ENCODE results near the gene UBAP2L.
A peak's percentile ranks its signal among the peaks of the same experiment; 100 is the strongest.
"Not testable (repeated sequence)": the region's sequence is repeated elsewhere in the genome, so short reads cannot be mapped to it uniquely, and the experiment has no call there.

Gene UBAP2L

DNA sequence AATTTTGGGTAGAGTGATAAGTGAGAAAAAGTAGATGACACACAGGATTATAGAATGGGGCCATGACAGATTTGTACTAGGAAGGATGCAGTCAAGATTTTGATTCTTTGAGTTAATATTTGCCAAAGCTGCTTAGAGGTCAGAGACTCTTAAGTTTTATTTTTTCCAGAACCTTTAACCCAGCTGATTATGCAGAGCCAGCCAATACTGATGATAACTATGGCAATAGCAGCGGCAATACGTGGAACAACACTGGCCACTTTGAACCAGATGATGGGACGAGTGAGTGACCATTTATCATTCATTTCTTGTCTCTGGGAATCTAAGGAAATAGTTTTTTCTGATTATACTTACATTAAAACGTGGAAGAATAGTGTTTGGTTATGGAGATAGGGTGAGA, 16.1 kb downstream of the UBAP2L start:
- no peak for DNase-seq
- intact Hi-C loops (cut with DNase I), result no loop called here

DNA sequence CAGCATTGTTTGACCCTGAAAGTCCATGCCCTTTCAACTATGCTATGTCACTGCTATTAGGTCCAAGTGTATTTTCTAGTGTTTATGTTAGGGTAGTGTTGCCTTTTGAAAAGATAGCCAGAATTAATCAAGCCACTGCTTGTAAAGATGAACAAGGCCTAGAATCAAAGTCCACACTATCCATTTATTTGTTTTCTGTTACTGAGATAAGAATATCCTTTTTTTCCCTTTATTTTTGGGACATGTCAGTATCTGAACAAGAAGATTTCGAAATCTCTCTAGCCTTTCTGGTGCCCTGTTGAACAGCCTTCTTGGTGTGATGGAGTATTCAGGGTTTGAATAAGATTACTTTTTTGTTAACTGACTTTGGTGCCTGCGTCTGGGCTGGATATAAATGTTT, 16.7 kb downstream of the UBAP2L start:
- intact Hi-C loops (cut with DNase I), result no loop called here
- DNase-seq, result no peak

DNA sequence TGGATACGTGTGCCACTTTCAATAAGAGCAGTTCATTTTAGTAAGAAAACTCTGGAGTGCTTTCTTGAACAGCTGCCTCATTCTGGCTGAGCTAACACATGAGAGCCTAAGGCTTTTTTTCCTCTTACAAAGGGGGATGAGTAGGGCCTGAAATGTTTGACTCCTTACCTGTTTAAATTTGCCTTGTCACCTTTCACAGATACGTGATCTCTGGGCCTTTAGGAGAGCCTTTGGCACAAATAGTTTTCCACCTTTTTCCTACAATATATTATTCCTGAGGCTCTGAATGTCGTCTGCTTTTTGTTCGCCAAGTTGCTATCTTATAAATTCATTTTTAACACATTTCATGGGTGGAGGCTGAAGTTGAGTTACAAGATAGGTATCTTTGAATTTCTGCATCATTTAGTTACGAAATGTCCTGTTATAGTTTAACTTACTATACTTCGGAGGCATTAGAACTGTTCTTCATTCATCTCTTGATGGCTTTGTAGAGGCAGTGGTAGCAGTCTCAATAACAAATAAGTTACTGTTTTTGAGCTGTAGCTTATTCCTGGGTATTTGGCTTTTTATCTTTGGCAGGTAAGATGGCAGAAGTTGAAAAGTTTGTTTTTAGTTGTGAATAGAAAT, 17.2 kb downstream of the UBAP2L start:
- intact Hi-C loops (cut with DNase I), result no loop called here
- no peak for DNase-seq

DNA sequence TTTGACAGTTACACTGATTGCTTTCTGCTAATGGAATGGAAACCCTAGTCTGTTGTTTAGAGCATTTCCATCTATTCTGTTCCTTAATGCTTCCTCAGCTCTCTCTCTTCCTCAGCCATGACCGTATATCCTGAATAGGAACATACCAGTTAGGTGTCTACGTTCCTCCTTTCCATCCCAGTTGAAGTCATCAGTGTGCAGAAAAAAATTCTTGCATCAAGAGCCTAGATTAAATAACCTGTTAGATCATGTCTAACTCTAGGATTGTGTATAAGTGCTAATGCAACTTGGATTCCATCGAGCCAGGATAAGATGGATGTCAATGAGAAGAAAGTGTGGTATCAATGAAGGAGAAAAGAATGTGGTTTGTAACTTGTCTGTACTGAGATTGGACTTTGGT, 18.7 kb downstream of the UBAP2L start:
- intact Hi-C loops (cut with DNase I), result no loop called here
- DNase-seq, result no peak

DNA sequence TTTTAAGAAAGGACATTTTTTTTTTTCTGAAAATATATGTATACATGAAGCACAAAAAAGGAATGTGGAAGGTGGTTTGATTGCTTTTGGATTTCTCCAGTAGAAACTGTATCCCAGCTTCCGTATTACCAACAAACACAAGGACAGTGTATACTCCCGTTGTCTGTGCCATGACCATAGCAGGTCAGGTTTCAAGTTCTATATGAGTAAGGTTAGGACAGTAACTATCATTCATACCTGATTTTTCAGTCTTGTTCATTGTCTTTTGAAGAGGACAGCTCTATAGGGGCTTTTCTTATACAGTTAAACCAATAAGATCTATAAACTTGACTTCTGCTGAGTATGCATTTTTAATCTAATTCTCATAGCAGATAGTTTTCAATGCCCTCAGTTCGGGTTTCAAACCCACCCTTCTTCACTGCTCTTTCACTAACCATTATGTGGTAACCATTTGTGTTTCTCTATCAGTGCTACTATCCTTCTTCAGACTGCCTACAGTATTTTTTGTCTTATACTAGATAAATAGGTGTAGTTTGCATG, 19.6 kb downstream of the UBAP2L start:
- intact Hi-C loops (cut with DNase I), result no loop called here
- DNase-seq, result no peak

DNA sequence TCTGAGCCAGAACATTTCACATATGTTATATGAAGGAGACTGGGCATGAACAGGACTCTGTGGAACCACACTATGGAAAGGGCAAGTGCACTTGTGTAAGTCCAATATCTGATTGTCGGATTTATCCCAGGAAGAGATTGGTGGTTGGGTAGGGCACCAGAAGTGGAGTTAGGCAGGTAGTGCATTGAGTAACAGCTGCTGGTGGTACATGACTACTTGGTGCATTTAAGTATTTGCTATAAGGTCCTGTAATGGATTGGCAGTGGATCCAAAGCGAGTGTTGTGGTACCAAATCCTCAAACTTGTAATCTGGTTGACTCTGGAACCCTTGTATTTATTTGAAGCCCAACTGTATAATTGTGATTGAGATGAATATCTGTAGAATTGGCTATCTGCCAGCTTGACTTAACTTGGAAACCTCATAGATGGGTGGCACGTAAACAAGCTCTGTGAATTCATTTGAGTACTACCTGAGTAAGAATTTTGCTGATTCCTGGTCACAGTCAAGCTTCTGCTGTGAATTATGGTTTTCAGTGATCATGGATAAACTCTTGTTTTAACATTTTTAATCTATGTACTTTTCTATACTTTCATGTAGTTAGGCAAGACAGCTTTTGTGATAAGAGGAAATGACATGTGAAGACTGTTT, 21.1 kb downstream of the UBAP2L start:
- no peak for DNase-seq
- intact Hi-C loops (cut with DNase I), result no loop called here

DNA sequence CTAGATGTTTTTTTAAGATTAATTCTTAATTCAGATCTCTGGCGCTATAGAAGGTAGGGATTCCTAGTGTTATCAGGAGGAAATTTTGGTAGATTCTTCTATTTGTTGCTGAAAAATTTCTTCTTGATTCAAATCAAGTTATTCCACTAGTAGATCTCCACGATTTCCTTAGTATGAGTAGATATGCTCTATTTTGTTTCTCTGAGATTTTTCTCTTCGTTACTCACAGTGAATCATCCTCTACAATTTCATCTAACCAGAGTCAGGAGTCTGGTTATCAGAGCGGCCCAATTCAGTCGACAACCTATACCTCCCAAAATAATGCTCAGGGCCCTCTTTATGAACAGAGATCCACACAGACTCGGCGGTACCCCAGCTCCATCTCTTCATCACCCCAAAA, 32.9 kb downstream of the UBAP2L start:
- no peak for DNase-seq
- intact Hi-C loops (cut with DNase I), result no loop called here

DNA sequence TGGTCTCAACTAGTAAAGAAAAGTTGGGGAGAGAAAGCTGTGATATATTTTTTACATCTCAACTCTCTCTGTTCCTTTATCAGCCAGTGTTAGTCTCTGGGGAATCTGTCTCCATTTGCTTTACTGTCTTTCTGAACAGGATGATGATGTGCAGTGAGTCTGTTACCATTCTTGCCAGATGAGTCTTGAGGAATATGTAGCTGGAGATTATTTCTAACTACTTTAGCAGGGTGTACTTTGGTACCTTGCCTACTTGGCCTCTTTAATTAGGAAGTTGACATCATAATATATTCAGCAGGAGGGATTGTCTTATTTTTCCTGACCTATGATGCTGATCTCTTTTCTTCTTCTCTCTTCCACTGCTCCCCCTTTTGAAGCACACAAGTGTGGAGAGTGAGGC, 35.9 kb downstream of the UBAP2L start:
- intact Hi-C loops (cut with DNase I), result no loop called here
- no peak for DNase-seq

DNA sequence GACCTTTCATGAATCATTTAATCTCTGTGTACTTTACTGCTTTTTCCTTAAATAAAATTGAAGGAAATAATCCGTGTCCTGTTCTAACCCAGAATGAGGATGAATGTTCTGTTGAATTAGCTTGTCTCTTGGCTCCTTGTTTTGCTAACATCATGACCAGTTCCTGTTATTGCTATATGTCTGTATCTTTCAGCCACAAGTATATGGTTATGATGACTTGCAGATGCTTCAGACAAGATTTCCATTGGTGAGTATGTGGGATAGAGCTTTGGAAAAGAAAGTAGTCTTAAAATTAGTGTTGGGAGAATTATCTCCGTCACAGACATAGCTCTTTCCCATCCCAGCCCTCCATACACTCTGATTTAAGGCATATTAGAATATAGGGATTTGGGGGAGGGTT, 38.0 kb downstream of the UBAP2L start:
- no peak for DNase-seq
- intact Hi-C loops (cut with DNase I), result no loop called here

DNA sequence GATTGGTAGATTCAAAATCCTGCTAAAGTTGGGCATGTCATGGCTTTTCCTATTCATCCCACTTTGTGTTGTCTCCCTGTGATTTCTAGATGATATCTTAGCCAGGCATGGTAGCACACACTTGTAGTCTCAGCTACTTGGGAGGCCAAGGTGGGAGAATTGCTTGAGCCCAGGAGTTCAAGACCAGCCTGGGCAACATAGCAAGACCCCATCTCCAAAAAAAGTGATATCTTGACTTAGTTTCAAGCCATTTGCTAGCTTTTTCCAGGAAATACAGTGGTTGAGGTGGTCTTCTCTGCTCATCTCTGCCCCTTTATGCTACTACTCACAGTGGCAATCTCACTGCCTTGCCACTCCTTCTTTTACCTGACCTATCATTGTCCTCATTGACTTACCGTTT, 39.4 kb downstream of the UBAP2L start:
- DNase-seq, result no peak
- intact Hi-C loops (cut with DNase I), result no loop called here

DNA sequence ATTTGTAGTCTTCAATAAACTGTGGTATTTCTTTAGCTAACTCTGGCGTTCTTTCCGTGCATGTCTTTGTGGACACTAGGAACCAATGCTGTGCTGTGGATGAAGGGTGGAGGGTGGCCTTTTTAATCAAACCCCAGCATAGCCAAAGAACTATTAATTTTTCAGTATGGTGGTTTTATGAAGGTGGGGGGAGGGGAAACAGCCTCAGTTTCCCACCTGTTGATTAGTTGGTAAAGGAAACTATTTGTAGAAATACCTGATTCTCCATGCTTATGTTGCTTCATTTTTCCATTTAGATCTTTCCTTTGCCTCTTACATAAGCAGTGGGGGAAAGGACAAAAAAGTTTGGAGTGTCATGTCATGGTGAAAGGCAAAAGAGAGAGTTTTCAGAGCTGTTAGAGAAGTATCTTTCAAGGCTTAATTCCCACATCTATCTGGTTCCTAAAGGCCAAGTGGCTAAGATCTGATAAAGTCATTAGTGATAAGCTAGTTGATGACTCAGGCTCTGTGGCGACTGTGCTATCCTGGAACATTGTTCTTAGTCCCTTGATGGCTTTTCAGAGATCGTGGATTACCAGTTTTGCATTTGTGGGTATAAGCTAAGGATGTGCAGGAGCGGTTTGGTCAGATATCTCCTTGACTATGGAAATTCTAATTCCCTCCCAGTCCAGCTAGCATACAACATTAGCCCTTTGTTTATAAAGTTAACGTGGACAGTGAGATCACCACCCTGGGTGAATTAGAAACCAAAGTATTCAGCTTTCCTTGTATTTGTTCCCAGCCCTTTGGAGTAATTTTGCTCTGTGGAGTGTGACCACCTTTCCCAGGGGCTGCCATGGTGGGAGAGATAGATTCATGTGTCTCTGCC, 42.9 kb downstream of the UBAP2L start:
- intact Hi-C loops (cut with DNase I), result no loop called here
- no peak for DNase-seq

DNA sequence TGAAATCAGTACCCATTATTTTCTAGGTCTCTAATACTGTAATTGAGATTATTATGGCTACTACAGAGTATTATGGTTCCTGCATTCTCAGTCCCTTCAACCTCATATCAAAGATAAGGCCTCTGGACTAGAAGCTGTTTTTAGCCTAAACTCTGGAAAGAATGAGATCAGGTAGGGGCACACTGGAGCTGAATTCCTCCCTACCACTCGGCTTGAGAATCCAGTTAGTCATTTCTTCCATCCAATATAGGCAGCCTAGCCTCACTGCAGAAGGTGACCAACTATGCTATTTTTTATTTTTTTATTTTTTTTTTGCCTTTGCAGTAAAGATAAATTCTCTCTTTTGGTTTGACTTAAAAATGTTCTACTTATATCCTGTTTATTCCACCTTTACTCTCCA, 43.7 kb downstream of the UBAP2L start:
- intact Hi-C loops (cut with DNase I), result no loop called here
- no peak for DNase-seq

DNA sequence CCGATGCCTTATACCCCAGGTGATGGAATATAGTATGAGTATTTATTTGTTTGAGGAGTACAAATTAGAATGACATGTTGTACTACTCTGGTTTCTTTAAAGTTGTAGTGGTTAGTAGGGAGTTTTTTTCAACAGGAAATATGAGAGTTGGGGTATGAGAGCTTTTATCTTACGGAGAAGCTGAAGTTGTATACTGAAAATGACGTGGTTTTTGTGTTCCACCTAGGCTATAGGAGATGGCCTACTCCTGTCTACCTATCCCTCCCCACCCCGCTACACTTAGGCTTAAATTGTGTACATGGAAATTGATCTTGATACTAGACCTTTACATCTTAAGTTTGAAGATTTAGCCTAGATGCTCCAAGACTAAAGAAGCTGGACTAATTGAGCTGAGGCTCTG, 44.8 kb downstream of the UBAP2L start:
- DNase-seq, result no peak
- intact Hi-C loops (cut with DNase I), result no loop called here

DNA sequence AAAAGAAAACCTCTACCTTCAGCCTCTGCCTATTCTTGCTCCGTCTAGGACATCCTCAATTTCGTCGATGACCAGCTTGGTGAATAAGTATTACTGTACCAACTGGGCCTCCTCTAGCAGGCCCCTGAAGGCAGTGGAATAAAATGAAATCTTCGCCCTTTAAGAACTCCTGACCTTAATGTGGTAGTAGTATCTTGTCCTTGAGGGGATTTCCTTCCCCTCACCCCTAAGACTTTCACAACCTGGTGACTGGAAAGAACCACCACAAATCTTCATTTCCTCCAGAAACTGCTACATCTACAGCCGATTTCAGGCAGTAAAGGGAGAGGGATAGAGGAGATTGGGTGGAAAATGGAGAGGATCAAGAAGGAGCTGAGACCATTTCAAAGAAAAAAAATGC, 50.1 kb downstream of the UBAP2L start:
- no peak for DNase-seq
- intact Hi-C loops (cut with DNase I), result loop anchor here (5.0 kb wide), 2 partner anchors 49 to 74 kb away; partner anchors contain the start of gene UBAP2L

DNA sequence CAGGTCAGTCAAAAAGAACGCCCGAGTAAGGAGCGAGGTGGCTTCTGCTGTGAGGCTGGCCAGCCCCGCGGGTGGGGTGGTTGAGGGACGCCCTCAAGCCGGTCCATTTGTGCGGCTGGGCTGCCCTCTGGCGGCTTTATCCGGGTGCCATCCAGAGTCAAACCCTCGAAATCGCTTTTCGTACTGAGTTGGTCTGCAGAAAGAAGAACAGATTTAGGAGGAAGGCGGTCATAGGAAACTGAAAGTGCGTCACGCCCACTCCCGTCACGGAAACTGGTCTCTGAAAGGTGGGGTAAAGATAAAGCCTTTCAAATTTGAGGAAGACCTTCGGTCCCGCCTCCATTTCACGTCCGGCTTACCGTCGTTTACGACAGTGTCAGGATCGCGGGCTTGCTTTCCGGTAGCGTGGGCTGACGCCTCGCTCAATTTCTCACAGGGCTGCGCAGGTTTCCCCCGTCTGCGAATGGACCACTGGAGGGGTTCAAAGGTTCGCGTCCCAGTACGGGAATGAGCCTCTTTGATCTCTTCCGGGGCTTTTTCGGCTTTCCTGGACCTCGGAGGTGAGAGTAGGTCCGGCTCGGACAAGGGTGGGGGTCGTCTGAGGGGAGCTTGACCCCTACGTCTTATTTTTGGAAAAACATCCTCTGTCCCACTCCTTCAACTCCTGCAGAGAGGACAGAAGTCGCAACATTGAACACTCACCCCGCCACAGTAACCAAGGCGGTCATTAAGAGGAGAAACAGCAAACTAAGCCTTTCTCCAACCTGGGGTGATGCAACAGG, 51.7 kb downstream of the UBAP2L start, which contains the start of gene HAX1:
TSS of gene HAX1 (plus strand) at position 413 of the 782 bp plus-strand sequence. CDS start at position 508, 95 bp downstream.
- DNase-seq, result peak; percentile 83 to 97 (median 90)
- intact Hi-C loops (cut with DNase I), result loop anchor here (5.0 kb wide), 2 partner anchors 50 to 75 kb away; partner anchors contain the start of gene UBAP2L

DNA sequence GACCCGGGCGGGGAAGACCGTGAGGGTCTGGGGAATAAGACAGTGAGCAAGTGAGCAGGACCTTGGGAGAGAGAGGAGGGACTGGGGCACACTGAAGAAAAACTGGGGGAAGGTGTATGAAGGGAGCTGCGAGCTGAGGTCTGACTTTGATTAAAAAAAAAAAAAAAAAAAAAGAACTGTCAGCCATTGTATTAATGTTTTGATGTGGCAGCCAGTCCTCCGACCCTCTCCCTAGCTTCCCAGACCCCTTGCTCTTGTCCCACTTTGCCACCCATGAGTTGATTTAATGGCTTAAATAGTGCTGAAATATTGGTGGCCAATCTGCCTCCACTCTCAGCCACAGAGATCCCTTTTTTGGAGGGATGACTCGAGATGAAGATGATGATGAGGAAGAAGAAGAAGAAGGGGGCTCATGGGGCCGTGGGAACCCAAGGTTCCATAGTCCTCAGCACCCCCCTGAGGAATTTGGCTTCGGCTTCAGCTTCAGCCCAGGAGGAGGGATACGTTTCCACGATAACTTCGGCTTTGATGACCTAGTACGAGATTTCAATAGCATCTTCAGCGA, 52.3 kb downstream of the UBAP2L start:
- no peak for DNase-seq
- intact Hi-C loops (cut with DNase I), result loop anchor here (5.0 kb wide), 2 partner anchors 51 to 76 kb away; partner anchors contain the start of gene UBAP2L

DNA sequence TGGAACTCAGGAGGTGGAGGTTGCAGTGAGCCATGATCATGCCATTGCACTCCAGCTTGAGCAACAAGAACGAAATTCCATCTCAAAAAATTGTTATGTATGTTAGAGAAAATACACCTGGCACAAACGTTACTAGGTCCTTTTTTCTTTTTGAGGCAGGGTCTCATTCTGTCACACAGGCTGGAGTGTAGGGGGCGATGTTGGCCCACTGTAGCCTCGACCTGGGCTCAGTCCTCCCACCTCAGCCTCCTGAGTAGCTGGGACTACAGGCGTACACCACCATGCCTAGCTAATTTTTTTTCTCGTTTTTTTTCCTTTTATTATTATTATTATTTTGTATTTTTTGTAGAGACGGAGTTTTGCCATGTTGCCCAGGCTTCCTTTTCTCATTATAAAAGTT, 56.0 kb downstream of the UBAP2L start:
- DNase-seq, result no peak
- intact Hi-C loops (cut with DNase I), result no loop called here

DNA sequence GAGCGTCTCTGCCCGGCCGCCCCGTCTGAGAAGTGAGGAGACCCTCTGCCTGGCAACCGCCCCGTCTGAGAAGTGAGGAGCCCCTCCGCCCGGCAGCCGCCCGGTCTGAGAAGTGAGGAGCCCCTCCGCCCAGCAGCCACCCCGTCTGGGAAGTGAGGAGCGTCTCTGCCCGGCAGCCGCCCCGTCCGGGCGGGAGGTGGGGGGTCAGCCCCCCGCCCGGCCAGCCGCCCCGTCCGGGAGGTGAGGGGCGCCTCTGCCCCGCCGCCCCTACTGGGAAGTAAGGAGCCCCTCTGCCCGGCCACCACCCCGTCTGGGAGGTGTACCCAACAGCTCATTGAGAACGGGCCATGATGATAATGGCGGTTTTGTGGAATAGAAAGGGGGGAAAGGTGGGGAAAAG, 66.8 kb downstream of the UBAP2L start:
- intact Hi-C loops (cut with DNase I), result not testable (repeated sequence)
- peak in 1 of 10 donors; percentile 42 for DNase-seq

DNA sequence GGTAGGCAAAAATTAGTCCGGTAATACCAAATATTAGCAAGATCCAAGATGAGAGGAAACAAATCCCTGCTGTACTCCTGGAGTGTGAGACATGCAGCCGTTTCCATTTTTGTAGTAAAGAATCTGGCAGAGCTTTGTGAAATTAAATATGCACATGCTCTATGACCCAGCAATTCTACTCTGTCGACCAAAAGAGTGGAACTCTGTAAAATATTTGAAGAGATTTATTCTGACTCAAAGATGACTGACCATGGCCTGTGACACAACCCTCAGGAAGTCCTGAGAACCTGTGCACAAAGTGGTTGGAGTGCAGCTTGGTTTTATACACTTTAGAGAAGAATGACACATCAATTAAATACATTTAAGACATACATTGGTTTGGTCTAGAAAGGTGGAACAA, 67.9 kb downstream of the UBAP2L start:
- intact Hi-C loops (cut with DNase I), result no loop called here
- no peak for DNase-seq

DNA sequence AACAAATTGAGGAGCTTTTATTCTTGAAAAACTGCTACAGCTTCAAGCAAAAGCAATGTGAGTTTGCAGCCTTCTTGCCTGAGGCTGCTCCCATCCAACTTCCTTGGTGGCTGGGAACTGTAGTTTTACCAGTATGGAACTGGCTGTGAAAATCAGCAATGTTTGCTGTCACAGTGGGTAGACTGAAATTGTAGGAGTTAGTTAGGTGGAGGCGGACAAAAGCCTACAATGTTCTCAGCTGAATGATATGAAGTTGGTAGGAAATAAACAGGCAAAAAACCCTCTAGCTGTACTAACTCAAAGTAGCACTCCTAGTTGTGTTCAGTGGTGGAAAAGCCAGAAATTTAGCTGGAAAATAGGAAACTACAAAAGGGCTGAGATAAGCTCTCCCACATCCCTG, 70.2 kb downstream of the UBAP2L start:
- intact Hi-C loops (cut with DNase I), result no loop called here
- no peak for DNase-seq

All from posterior cingulate gyrus (tissue), 11 donors.